Prostate gland (tissue), 2 donors: Measurements from ENCODE around the gene DENND4B. TPM values are rescaled to one million over a fixed set of nuclear protein-coding genes. Genes with fewer than 3 reads are reported as not detected.

Experiments
- DNase-seq: peaks from one replicate; pipeline ENCODE4 v3.0.0-alpha.2; 2019; ENCODE audit warnings: low spot score
- H3K27ac ChIP-seq, 2 donors: fragments of 200-600 bp; sonication (generic); 2 replicates each; pipeline ENCODE4 v1.5.1; 2017 to 2019
- H3K27me3 ChIP-seq: fragments of 200-600 bp; sonication (generic); replicated peaks from 2 replicates; pipeline ENCODE4 v1.5.1; 2019; ENCODE audit not compliant: insufficient read depth
- H3K36me3 ChIP-seq, 2 donors: fragments of 200-600 bp; sonication (generic); 1 replicate in 1 of 2; 2 replicates in 1 of 2; pipeline versions ENCODE4 v1.5.1 to v1.8.1; 2017 to 2019
- H3K4me1 ChIP-seq: fragments of 200-600 bp; sonication (generic); replicated peaks from 2 replicates; pipeline ENCODE4 v1.5.1; 2019
- H3K4me3 ChIP-seq, 2 donors: fragments of 200-600 bp; sonication (generic); 2 replicates each; pipeline ENCODE4 v1.5.1; 2017 to 2019
- H3K9me3 ChIP-seq: fragments of 200-600 bp; sonication (generic); 2 replicates; pipeline ENCODE4 v1.5.1; 2017
- CTCF ChIP-seq, 4 experiments: fragments of 200-600 bp in 2 of 4; fragments of 450-650 bp in 2 of 4; sonication (generic) in 2 of 4; IDR thresholded peaks; 1 replicate in 3 of 4; 2 replicates in 1 of 4; pipeline ENCODE4 v1.5.1; 2016 to 2019; ENCODE audit warnings: antibody characterized with exemption in 4 of 4, mild to moderate bottlenecking in 2 of 4, moderate library complexity in 2 of 4
- POLR2A ChIP-seq: fragments of 450-650 bp; IDR thresholded peaks from one replicate; pipeline ENCODE4 v1.6.1; 2016; ENCODE audit warnings: antibody characterized with exemption, mild to moderate bottlenecking
- POLR2AphosphoS5 ChIP-seq: sonication (generic); formaldehyde crosslinking; IDR thresholded peaks from one replicate; pipeline ENCODE4 v1.6.1; 2017; ENCODE audit warnings: antibody characterized with exemption
- WGBS: methylation state at CpG from one replicate; pipeline ENCODE4 v1.1.5; 2018; 5-methylcytosine and 5-hydroxymethylcytosine counted together
- intact Hi-C: fragments of 100-400 bp; cut with DNase I; formaldehyde crosslinking; loops from one replicate; pipeline ENCODE4 v1.14.2; 2022
- total RNA-seq, 2 donors: library from RNA; depleted of rRNA; stranded (reverse); fragments of >200 nt; gene quantifications; one replicate each; pipeline ENCODE4 v1.1.0, GENCODE V29; 2016

The DENND4B gene
- total RNA-seq, 2 donors from 2014 or later: 18.1 to 28.3 TPM

DNA sequence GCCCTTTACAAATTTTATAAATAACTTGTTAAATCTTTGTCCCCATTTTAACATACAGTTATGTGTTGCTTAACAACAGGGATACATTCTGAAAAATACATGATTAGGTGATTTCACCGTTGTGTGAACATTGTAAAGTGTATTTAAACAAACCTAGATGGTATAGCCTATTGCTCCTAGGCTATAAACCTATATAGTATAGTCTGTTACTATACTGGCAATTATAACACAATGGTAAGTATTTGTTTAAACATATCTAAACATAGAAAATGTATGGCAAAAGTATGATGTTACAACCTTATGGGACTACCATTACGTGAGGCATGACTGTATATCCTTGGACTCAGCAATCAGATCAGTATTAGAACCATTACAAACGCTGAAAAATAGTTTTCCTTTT, 60.4 kb downstream of the DENND4B start:
- Histone ChIP-seq H3K27ac (no peak overlapping the region), H3K4me1 (no peaks in the 10 kb centered on the region), H3K36me3 (no peaks in the 10 kb centered on the region), H3K27me3 (no peaks in the 10 kb centered on the region), H3K9me3 (no peaks in the 10 kb centered on the region), H3K4me3 (no peak overlapping the region)
- intact Hi-C loops: no loop called here
- DNase-seq: no peak
- 76% methylated on average over 3 of the region's 3 CpGs for WGBS
- TF ChIP-seq POLR2AphosphoS5 (no peak), POLR2A (no peak), CTCF (IDR thresholded peaks at IDR 0.05) (no peak)

GRCh38 chr1:153883223-153883622, 63.3 kb downstream of the DENND4B start:
- no peaks in the 10 kb centered on the region for H3K36me3 ChIP-seq
- TF ChIP-seq CTCF (IDR thresholded peaks at IDR 0.05): no peak
- TF ChIP-seq POLR2A: no peak
- no peak for TF ChIP-seq POLR2AphosphoS5
- H3K27me3 ChIP-seq: no peaks in the 10 kb centered on the region
- 89% methylated on average over 4 of the region's 4 CpGs for WGBS
- H3K9me3 ChIP-seq: no peaks in the 10 kb centered on the region
- DNase-seq: no peak
- no peak overlapping the region for H3K4me3 ChIP-seq
- no peaks in the 10 kb centered on the region for H3K4me1 ChIP-seq
- H3K27ac ChIP-seq: no peak overlapping the region
- intact Hi-C loops: no loop called here

DNA sequence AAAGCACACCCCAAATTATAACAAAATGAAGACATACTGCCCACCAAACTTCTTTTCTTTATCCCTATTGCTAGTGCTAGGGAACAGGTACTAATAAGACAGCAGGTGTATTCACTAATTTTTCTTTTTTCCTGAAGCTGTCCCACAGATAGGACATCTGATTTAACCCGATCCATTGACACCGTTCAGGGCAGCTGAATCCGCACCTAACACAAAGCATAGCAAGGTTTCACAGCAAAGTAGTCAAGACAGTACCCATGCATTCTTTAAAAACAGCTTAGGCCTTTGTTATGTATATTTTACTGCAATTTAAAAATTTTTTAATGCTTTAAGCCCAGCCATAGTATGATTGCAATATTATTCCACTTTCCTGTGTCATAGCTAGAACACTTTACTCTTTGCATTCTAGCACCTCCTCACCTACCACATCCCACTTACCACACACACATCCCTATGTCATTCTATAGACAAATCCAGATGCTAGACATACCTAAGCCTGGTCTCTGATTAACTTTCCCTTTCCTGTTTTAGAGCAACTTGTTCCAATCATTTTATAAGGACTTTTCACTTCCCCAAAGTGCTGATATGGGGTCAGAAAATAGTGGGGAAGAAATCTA, 64.1 kb downstream of the DENND4B start:
- H3K9me3 ChIP-seq: no peaks in the 10 kb centered on the region
- H3K27ac ChIP-seq: no peak overlapping the region
- no peaks in the 10 kb centered on the region for H3K36me3 ChIP-seq
- WGBS: 58% methylated on average over 3 of the region's 3 CpGs
- DNase-seq: no peak
- intact Hi-C loops: no loop called here
- no peaks in the 10 kb centered on the region for H3K27me3 ChIP-seq
- no peak overlapping the region for H3K4me3 ChIP-seq
- TF ChIP-seq POLR2A (no peak), POLR2AphosphoS5 (no peak), CTCF (IDR thresholded peaks at IDR 0.05) (no peak)
- H3K4me1 ChIP-seq: no peaks in the 10 kb centered on the region

DNA sequence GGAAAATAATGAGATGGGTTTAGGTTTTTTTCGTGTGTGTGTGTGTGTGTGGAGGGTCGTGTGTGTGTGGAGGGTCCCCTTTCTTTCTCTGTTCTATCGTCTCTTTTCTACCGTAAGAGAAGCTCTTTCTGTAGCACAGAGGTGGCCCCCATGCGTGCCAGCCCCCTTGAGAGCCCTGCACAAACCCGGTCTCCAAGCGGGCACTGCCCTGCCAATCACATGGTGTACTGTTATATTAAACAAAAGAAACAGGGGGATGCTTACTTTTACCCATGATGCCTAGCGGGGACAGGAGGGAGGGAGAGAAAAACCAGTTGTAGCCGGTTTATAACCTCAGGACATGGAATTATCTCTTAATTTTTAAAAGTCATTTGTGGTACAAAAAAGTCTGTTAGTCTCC, 64.8 kb downstream of the DENND4B start:
- intact Hi-C loops: no loop called here
- Histone ChIP-seq H3K9me3 (no peaks in the 10 kb centered on the region), H3K27me3 (no peaks in the 10 kb centered on the region), H3K36me3 (no peaks in the 10 kb centered on the region), H3K27ac (peak overlapping the region in 1 of 2 donors; percentile 19), H3K4me1 (no peaks in the 10 kb centered on the region), H3K4me3 (no peak overlapping the region)
- TF ChIP-seq POLR2AphosphoS5 (no peak), CTCF (IDR thresholded peaks at IDR 0.05) (no peak), POLR2A (no peak)
- WGBS: 3% methylated on average over 9 of the region's 9 CpGs
- no peak for DNase-seq

GRCh38 chr1:153880962-153881361, 65.6 kb downstream of the DENND4B start:
- no peak overlapping the region for H3K4me3 ChIP-seq
- no peaks in the 10 kb centered on the region for H3K9me3 ChIP-seq
- H3K4me1 ChIP-seq: no peaks in the 10 kb centered on the region
- no peaks in the 10 kb centered on the region for H3K36me3 ChIP-seq
- intact Hi-C loops: no loop called here
- no peak for TF ChIP-seq POLR2A
- TF ChIP-seq POLR2AphosphoS5: peak; percentile 76
- no peak for TF ChIP-seq CTCF (IDR thresholded peaks at IDR 0.05)
- H3K27ac ChIP-seq: peak overlapping the region; percentile 4 to 19
- 3% methylated on average over 5 of the region's 5 CpGs for WGBS
- peak; percentile 78 for DNase-seq
- H3K27me3 ChIP-seq: no peaks in the 10 kb centered on the region
